GM12878 (cell line): ENCODE measurements around the gene MAPK8. TPM values are rescaled to one million over a fixed set of nuclear protein-coding genes. Genes with fewer than 3 reads are reported as not detected.

ENCODE experiments used
- CREB1 ChIP-seq: IDR thresholded peaks from 2 replicates; pipeline ENCODE4 v1.6.1; 2012; ENCODE audit warnings: low read depth, mild to moderate bottlenecking, inconsistent platforms
- E2F8 ChIP-seq: fragments of 450-650 bp; IDR thresholded peaks from 2 replicates; pipeline ENCODE4 v1.6.1; 2018; ENCODE audit warnings: mild to moderate bottlenecking, low read depth, moderate library complexity; ENCODE audit not compliant: partially characterized antibody
- EGR1 ChIP-seq, 2 experiments: IDR thresholded peaks; 1 replicate in 1 of 2; 2 replicates in 1 of 2; pipeline ENCODE4 v1.6.1; 2011 to 2012; ENCODE audit warnings: low read depth in 2 of 2, low read length in 2 of 2, borderline replicate concordance in 1 of 2, mild to moderate bottlenecking in 1 of 2, moderate library complexity in 1 of 2
- HCFC1 ChIP-seq: fragments of 150-350 bp; IDR thresholded peaks from 2 replicates; pipeline ENCODE4 v1.6.1; 2014; ENCODE audit warnings: low read length
- IKZF1 ChIP-seq: fragments of 450-650 bp; conservative IDR thresholded peaks from 2 replicates; pipeline ENCODE4 v1.6.1; 2017; ENCODE audit warnings: antibody characterized with exemption, mild to moderate bottlenecking
- IRF3 ChIP-seq: fragments of 450-650 bp; IDR thresholded peaks from 2 replicates; pipeline ENCODE4 v1.6.1; 2014; ENCODE audit warnings: mild to moderate bottlenecking
- KAT2A ChIP-seq: conservative IDR thresholded peaks from 2 replicates; pipeline ENCODE4 v1.6.1; 2011; ENCODE audit warnings: low read depth, low read length; ENCODE audit not compliant: control insufficient read depth
- KDM1A ChIP-seq: fragments of 200-600 bp; sonication (generic); IDR thresholded peaks from 2 replicates; pipeline ENCODE4 v1.6.1; 2016; ENCODE audit warnings: borderline replicate concordance
- MAX ChIP-seq: IDR thresholded peaks from 2 replicates; pipeline ENCODE4 v1.6.1; 2012; ENCODE audit warnings: low read depth, low read length, improper control_type of control experiment
- NR2F1 ChIP-seq: fragments of 450-650 bp; conservative IDR thresholded peaks from 2 replicates; pipeline ENCODE4 v1.6.1; 2017; ENCODE audit warnings: mild to moderate bottlenecking
- NRF1 ChIP-seq: conservative IDR thresholded peaks from 2 replicates; pipeline ENCODE4 v1.6.1; 2011; ENCODE audit warnings: mild to moderate bottlenecking, low read depth, low read length, improper control_type of control experiment
- PAX8 ChIP-seq: fragments of 450-650 bp; IDR thresholded peaks from 2 replicates; pipeline ENCODE4 v1.6.1; 2017; ENCODE audit warnings: mild to moderate bottlenecking, moderate library complexity
- POU2F2 ChIP-seq: IDR thresholded peaks from 3 replicates; pipeline ENCODE4 v1.6.1; 2011; ENCODE audit warnings: low read depth, mild to moderate bottlenecking, low read length, borderline replicate concordance
- RELA ChIP-seq: fragments of 450-650 bp; IDR thresholded peaks from 2 replicates; pipeline ENCODE4 v1.8.0; 2014; ENCODE audit warnings: borderline replicate concordance; ENCODE audit not compliant: partially characterized antibody
- SIN3A ChIP-seq: IDR thresholded peaks from 2 replicates; pipeline ENCODE4 v1.6.1; 2012; ENCODE audit warnings: low read depth, low read length, improper control_type of control experiment
- SMC3 ChIP-seq: IDR thresholded peaks from 2 replicates; pipeline ENCODE4 v1.6.1; 2011; ENCODE audit warnings: low read length, improper control_type of control experiment, borderline replicate concordance
- SPI1 ChIP-seq: IDR thresholded peaks from 2 replicates; pipeline ENCODE4 v1.6.1; 2011; ENCODE audit warnings: low read depth, mild to moderate bottlenecking, low read length, moderate library complexity, borderline replicate concordance; ENCODE audit not compliant: insufficient read depth
- TCF3 ChIP-seq: IDR thresholded peaks from 2 replicates; pipeline ENCODE4 v1.6.1; 2012; ENCODE audit warnings: low read depth, mild to moderate bottlenecking, low read length, borderline replicate concordance; ENCODE audit not compliant: insufficient read depth
- USF1 ChIP-seq: IDR thresholded peaks from 2 replicates; pipeline ENCODE4 v1.6.1; 2011; ENCODE audit warnings: borderline replicate concordance, low read depth, mild to moderate bottlenecking, moderate library complexity, mixed read lengths, low read length; ENCODE audit not compliant: insufficient read depth; ENCODE audit errors: extremely low read length
- YBX1 ChIP-seq: fragments of 450-650 bp; IDR thresholded peaks from 2 replicates; pipeline ENCODE4 v1.6.1; 2016; ENCODE audit warnings: antibody characterized with exemption
- ZNF592 ChIP-seq: fragments of 450-650 bp; IDR thresholded peaks from 2 replicates; pipeline ENCODE4 v1.6.1; 2017; ENCODE audit warnings: mild to moderate bottlenecking, moderate library complexity
- polyA plus RNA-seq, 11 experiments: library from polyadenylated mRNA; depleted of rRNA in 4 of 11; unstranded in 6 of 11; stranded (reverse) in 5 of 11; fragments of >200 nt; fragmentation: Nextera tagmentation in 4 of 11; fragmentation: Illumina TruSeq in 1 of 11; extraction: Ambion mirVana in 4 of 11; extraction: Trizol in 1 of 11; gene quantifications; 1 replicate in 1 of 11; 2 replicates in 10 of 11; pipeline versions ENCODE4 v1.2.1 to v1.2.3, GENCODE V29; 2011 to 2016; ENCODE audit warnings: inconsistent platforms in 2 of 11, missing spikeins in 2 of 11, low read depth in 1 of 11
- total RNA-seq, 4 experiments: library from RNA; depleted of rRNA in 3 of 4; stranded (reverse); fragments of >200 nt in 3 of 4; fragmentation: Illumina TruSeq in 1 of 4; extraction: Trizol in 1 of 4; gene quantifications; 2 replicates each; pipeline versions ENCODE4 v1.2.1 to v1.2.3, GENCODE V29; 2013 to 2021

MAPK8 gene
- total and polyA plus RNA-seq, 10 of the 15 experiments (the other 5 are each of a cell fraction or from before 2014, with no cell fraction given) = 3.9 to 102 (median 40.0) TPM

GRCh38 chr10:48336978-48337599 is 30.6 kb downstream of the MAPK8 start (continued):
- TF ChIP-seq E2F8 (no peak), ZNF592 (peak; percentile 96), IRF3 (no peak), PAX8 (no peak), TCF3 (peak; percentile 81; the same call in 1 of the 2 replicates), CREB1 (peak; percentile 96), KAT2A (no peak), RELA (peak; percentile 24), KDM1A (no peak), EGR1 (IDR thresholded peaks at IDR 0.05; ENCODE audit: borderline replicate concordance in 1 of 2, low read depth in 2 of 2, low read length in 2 of 2) (no peak), SIN3A (no peak), MAX (no peak), NR2F1 (peak; percentile 80), IKZF1 (peak; percentile 92), USF1 (no peak), SMC3 (no peak), HCFC1 (no peak), SPI1 (peak; percentile 58; the same call in 1 of the 2 replicates), NRF1 (no peak), POU2F2 (peak; percentile 90; the same call in 2 of the 3 replicates), YBX1 (no peak)
